ENCODE measurements around the gene OLA1.

OLA1 gene

DNA sequence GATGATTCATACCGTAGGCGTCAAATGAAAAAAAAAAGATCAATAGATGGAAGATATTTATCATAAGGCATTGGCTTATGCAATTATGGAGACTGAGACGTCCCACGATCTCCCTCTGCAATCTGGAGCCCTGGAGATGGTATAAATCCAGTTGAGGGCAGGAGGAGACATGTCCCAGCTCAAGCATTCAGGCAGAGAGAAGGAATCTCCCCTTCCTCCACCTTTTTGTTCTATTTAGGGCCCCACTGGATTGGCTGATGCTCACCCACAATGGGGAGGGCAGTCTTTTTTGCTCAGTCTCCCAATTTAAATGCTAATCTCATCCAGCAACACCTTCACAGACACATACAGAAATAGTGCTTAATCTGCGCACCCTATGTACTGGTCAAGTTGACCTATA is 18.0 kb upstream of the OLA1 start:
- DNase-seq (ENCODE audit: low spot score), result no peak
- no peak overlapping the region for H3K27ac ChIP-seq
- CTCF ChIA-PET, result no interaction called here
- POLR2A ChIA-PET (ENCODE audit: low non-redundant PET), result no interaction called here
- TF ChIP-seq, protein P1, sequence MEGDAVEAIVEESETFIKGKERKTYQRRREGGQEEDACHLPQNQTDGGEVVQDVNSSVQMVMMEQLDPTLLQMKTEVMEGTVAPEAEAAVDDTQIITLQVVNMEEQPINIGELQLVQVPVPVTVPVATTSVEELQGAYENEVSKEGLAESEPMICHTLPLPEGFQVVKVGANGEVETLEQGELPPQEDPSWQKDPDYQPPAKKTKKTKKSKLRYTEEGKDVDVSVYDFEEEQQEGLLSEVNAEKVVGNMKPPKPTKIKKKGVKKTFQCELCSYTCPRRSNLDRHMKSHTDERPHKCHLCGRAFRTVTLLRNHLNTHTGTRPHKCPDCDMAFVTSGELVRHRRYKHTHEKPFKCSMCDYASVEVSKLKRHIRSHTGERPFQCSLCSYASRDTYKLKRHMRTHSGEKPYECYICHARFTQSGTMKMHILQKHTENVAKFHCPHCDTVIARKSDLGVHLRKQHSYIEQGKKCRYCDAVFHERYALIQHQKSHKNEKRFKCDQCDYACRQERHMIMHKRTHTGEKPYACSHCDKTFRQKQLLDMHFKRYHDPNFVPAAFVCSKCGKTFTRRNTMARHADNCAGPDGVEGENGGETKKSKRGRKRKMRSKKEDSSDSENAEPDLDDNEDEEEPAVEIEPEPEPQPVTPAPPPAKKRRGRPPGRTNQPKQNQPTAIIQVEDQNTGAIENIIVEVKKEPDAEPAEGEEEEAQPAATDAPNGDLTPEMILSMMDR (conservative IDR thresholded peaks at IDR 0.05; ENCODE audit: low read depth), result no peak

DNA sequence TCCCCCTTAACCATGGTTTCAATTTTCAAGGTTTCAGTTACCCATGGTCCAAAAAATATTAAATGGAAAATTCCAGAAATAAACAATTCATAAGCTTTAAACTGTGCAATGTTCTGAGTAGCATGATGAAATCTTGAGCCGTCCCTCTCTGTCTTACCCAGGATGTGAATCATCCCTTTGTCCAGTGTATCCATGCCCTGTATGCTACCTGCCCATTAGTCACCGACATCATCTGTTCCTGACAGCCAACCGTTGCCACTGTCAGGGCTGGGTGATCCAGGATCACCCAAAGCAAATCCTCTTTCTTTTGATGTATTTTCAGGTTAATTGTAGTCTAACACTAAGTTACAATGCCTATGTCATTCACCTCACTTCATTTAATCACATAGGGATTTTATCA is 15.7 kb upstream of the OLA1 start:
- peak; percentile 86 for DNase-seq (ENCODE audit: low spot score)
- H3K27ac ChIP-seq, result peak overlapping the region; percentile 89
- ChIA-PET CTCF (interaction anchor here (0.6 kb wide), 1 partner anchor 12 kb away, joined by 3 read pairs; no protein-coding TSS in a partner anchor), POLR2A (ENCODE audit: low non-redundant PET) (interaction anchor here (0.8 kb wide), 1 partner anchor 15 kb away, joined by 3 read pairs; the partner anchor contains the start of gene OLA1)
- TF ChIP-seq, protein P1 (conservative IDR thresholded peaks at IDR 0.05; ENCODE audit: low read depth), result no peak

DNA sequence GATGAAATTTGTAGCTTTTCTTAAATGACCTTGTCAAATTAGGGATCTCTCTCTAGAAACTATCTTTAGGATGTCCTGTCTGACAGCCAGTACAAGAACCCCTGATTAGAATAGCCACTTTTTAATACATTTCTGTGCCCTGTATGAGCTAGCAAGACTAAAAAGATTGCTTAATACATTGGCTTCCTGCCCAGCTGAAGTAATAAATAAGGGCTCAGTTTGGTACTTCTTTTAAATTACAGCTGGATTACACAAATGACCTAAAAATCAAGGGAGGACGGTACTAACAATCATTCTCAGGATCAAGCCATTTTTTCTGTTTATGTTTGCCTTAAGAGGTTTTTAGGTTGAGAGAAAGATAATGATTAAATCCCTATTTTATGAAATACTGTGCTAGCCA is 11.6 kb upstream of the OLA1 start:
- CTCF ChIA-PET, result no interaction called here
- DNase-seq (ENCODE audit: low spot score), result peak; percentile 12
- H3K27ac ChIP-seq, result peak overlapping the region; percentile 68
- TF ChIP-seq, protein P1 (conservative IDR thresholded peaks at IDR 0.05; ENCODE audit: low read depth), result no peak
- POLR2A ChIA-PET (ENCODE audit: low non-redundant PET), result no interaction called here

DNA sequence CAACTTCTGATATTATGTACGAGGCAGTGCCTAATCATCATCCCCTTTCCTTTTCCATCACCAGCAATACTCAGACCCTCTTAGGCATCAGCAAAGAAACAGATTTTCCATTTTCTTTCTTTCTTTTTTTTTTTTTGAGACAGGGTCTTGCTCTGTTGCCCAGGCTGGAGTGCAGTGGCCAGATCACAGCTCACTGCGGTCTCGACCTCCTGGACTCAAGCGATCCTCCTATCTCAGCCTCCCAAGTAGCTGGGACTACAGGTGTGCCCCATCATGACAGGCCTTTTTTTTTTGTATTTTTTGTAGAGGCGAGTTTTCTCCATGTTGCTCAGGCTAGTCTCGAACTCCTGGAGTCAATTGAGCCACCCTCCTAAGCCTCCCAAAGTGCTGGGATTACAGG is 5.9 kb upstream of the OLA1 start:
- POLR2A ChIA-PET (ENCODE audit: low non-redundant PET), result no interaction called here
- no peak for DNase-seq (ENCODE audit: low spot score)
- H3K27ac ChIP-seq, result no peak overlapping the region
- TF ChIP-seq, protein P1 (conservative IDR thresholded peaks at IDR 0.05; ENCODE audit: low read depth), result no peak
- CTCF ChIA-PET, result no interaction called here

DNA sequence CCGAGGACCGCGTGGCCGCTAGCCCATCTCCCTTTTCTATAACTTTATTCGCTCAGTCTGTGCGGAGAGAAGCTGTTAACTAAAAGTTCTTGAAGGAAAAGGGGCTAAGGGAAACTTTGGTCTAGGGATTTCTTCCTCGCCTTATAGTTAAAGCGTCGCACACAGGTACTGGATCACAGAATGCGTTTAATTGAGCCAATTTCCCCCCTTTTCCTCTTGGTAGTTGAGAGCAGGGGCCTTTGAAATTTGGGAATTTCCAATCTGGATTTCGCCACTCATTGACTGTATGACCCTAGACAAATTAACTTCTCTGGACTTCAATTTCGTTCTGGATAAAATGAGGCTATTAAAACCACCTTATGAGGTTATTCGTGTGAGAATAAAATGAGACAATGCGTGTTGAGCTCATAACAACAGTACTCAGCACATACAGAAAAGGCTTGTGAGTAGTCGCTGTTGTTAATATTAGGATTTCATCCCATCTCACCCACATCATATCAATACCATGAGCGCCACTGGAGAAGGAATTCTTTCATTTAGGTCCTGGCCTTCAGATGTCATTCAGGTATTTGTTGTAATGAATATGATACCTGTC is 763 bp upstream of the OLA1 start:
- CTCF ChIA-PET, result interaction anchor here (1.1 kb wide), 1 partner anchor 88 kb away, joined by 3 read pairs; no protein-coding TSS in a partner anchor
- POLR2A ChIA-PET (ENCODE audit: low non-redundant PET), result interaction anchor here (1.2 kb wide), 1 partner anchor 15 kb away, joined by 3 read pairs; no protein-coding TSS in a partner anchor

DNA sequence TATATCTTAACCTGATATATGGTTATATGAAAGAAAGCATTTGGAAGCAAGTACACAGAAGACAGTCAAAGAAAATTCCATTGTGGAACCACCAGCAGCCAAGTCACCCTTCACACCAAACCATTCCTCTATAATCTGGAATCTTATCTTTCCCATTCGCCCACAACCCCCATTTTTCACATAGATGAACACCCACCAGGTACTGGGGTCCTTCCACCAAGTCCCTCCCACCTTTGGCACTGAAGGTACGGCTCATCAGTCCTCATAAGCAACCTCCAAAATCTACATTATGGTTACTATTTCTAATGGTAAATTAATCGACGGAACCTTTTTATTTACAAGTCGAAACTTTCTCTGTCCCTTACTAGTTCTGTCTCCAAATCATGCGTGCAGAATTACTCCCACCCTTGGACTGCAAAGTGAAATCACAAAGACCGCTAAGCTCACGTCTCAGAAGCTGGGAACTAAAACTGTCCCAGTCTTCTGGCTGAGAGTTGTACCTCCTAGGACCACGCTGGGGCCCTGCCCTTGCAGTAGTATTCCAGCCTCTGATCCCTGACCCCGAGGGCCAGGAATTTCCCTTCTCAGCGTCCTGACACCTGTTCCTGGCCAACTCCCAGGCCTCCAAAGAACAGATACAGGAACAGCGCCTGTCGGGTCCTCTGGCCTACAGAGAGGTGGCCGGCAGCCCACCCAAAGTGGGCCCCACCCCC is 702 bp downstream of the OLA1 start:
- DNase-seq (ENCODE audit: low spot score), result peak; percentile 20
- CTCF ChIA-PET, result interaction anchor here (0.6 to 1.1 kb wide), 2 partner anchors 69 to 89 kb away, joined by 3 read pairs; no protein-coding TSS in a partner anchor
- TF ChIP-seq, protein P1 (conservative IDR thresholded peaks at IDR 0.05; ENCODE audit: low read depth), result no peak
- POLR2A ChIA-PET (ENCODE audit: low non-redundant PET), result interaction anchor here (0.5 to 0.6 kb wide), 2 partner anchors 34 to 282 kb away, joined by 3 read pairs; no protein-coding TSS in a partner anchor
- peak overlapping the region; percentile 75 for H3K27ac ChIP-seq

More for the DNA sequence above, 763 bp upstream of the OLA1 start:
- TF ChIP-seq, protein P1 (conservative IDR thresholded peaks at IDR 0.05; ENCODE audit: low read depth), result no peak
- no peak for DNase-seq (ENCODE audit: low spot score)
- peak overlapping the region; percentile 75 for H3K27ac ChIP-seq

All from RWPE1 (cell line).